Activated CD8-positive, alpha-beta memory T cell treated with anti-CD3 and anti-CD28 coated beads, Interleukin-2, amount 50 U/mL, for 1 hour (primary cell): ENCODE data around the gene WDPCP.
"Not testable (repeated sequence)": the region's sequence is repeated elsewhere in the genome, so short reads cannot be mapped to it uniquely, and the experiment has no call there.

Source experiments
- DNase-seq: peaks from one replicate; pipeline ENCODE4 v3.0.0-alpha.2; 2020; ENCODE audit errors: extremely low read depth

Gene WDPCP

DNA sequence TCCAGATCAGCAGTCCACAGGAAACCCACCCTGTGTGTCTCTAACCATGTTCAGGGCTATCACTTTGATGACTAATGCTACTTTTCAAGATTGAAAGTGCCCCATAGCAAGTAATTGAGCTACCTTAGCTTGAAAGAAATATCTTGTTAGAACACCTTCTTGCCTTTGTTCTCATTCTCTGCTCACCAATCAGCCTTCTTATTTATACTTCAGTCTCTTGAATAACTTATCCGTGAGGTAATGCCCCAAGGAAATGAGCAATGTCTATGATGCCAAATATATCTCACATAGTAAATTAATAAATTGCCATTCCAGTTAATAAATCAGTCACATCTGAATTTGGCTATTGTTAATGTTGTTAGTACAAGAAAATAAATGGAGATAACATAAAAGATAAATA, 141.6 kb downstream of the WDPCP start:
- no peak for DNase-seq

DNA sequence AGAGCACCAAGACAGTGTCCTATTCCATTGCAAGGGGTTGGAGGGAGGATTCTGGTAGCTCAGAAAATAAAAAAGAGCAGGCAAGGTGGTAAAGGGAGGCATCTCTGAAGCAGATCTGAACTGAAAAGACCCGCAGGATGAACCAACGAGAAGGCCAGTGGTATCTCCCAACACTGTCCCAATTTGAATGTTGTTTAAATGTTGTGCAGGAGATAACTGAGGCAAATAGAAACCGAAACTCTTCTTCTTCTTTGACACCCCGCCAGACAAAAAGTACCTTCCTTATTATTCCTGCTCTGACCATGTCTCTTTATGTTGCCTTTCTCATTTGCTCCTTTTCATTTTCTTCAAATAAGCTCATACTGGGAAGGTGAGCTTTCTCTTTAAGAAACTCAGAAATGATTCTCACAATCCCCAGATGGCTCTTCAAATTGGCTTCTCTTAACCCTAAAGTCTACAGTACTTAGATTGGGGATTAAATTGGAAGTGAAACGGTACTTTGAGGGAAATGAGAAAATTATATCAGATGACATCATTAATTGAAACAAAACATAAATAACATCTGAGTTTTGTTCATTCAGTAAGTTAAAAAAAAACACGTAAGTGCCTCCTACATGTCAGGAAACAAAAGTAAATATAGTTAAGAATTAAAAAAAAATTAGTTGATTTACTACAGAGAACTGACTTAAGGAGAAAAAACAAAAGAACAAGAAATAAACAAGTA, 143.6 kb downstream of the WDPCP start:
- no peak for DNase-seq

DNA sequence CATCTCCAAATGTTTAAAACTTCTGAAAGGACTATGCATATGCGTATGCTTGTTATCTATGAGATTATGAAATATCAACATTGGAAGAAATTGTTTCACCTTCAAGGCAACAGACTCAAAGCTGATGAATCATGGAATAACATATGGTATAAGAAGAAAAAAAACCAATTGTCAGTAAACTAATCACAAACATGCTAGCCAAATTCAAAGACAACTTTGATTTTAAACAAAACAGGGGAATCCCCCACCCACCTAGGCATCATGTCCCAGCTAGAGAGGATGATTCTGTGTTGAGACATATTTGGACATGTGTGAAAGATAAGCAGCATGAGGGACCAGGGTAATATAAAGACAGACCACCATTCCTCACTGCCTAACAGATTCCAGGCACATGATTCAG, 147.7 kb downstream of the WDPCP start:
- no peak for DNase-seq

DNA sequence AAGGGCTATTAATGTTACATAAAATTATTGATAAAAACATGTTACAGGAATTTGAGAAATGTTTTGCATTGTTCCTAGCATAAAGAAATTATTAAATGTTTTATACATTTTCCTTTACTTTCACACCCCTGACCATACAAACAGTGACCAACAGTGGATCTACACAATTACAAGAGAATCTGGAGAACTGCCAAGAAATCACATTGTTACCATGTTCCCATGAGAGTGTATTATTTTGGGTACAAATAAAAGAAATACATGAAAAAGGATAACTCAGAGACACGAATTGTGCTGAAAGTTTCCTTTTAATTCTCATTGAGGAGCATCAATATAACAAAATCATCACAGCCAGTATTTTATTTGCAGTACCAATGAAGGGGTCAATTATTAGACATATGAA, 150.1 kb downstream of the WDPCP start:
- DNase-seq: no peak

DNA sequence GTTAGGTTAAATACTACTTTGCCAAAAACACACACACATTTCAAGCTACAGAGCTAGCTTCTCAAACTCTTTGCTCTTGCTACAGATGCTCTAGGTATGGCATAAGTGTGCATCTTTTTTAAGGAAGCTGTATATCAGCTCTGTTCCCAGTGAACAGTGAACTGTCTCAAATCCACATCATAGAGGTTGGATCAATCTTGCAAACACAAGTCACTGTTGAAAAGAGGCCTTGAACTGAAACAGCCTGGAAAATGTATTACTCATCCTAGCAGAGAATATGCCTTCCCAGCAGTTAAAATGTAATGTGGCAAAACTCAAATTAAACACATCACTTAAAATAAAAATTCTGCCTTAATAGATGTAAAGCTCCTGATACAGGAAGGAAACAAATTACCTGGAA, 151.8 kb downstream of the WDPCP start:
- DNase-seq: no peak

DNA sequence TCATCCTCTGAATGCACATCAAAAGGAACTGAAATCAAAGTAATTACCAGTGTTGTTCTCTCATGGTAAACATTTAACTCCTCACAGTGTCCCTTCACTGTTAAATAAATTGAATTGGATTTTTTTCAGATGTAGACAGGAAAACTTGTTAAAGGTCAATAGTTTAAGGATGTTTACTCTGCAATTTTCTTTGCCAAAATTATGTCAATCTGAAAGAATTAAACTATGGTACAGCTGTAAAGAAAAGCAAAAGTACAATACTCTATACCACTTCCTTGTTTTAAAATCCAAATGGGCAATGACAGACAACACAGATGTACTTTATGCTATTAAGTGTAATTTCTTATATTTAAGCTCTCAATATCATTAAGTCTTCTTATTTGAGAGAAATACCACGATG, 153.2 kb downstream of the WDPCP start:
- DNase-seq: no peak

DNA sequence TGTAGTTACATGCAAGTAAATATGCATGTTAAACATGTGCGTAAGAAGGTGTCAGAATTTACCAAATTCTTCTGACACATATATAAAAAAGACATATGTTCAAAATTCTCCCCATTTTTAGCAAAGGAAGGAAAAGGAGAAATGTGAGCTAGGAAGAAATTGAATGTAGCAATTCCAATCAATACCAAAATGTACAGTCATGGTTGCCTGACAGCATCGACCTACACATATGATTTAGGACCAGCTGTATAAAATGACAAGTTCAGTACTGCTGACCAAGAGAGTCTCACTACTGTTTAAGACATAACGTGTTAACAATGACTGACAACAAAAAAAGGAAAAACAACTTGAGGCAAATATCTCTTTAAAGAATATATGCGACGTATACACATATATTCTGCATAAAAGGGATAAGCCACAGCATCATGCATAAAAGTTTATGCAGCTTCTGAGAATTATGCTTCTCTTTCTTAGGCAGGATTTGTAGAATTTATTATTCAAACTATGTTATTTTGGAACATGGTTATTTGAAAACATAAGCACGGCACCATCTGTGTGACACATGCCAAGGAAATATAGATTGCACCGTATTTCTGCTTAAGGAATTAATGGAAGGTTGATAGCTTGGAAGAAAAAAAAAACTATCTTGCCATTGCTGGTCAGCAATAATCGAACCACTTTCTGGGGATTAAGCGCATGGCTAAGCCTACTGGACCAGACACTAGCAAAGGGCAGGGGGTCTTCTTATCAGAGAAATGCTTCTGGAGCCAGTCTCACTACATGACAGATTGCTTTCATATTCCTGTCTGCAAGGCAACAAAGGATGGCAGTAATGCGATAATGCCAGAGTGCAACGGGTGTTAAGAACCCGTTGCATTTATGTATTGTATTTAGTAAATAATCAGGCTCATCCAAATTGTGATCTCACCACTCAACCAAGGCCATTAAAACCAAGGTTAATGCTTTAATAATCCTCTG, 154.0 kb downstream of the WDPCP start:
- DNase-seq: no peak

DNA sequence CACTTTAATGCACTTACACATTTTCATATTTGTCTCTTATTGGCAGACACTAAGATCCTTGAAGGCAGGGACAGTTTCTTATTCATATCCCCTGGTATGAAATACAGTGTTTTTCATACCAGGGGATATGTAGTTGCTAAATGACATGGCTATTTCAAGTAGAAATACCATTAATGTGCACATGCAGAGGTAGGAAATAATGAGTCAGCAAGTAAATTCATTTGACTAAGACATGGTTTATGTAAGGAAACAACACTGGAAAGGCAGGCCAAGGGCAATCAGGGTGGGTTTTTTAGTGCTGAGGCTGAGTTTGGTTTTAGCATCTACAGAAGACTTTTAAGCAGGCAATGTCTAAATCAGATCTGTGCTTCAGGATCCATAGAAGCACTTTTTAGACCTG, 155.9 kb downstream of the WDPCP start:
- no peak for DNase-seq

DNA sequence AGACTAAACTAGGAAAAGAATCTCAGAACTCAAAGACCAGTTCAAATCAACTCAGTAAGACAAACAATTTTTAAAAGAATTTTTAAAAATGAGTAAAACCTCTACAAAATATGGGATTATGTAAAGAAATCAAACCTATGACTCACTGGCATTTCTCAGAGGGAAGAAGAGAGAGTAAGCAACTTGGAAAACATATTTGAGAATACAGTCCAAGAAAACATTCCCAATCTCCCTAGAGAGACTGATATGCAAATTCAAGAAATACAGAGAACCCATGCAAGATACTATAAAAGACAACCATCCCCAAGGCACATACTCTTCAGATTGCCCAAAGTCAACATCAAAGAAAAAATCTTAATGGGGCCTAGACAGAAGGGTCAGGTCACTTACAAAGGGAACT, 162.7 kb downstream of the WDPCP start:
- DNase-seq: no peak

DNA sequence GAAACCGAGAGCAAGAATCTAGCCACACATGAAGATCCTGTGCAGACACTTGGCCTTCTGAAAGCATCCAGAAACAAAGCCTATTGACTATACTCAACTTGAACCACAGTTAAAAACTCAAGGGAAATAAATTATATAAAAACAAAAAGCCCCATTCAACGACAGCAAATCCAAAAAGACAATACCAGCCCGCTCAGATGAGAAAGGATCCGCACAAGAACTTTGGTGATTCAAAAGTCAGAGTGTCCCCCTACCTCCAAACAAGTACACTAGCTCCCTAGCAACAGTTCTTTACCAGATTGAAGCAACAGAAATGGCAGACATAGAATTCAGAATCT, 163.2 kb downstream of the WDPCP start:
- DNase-seq: no peak

DNA sequence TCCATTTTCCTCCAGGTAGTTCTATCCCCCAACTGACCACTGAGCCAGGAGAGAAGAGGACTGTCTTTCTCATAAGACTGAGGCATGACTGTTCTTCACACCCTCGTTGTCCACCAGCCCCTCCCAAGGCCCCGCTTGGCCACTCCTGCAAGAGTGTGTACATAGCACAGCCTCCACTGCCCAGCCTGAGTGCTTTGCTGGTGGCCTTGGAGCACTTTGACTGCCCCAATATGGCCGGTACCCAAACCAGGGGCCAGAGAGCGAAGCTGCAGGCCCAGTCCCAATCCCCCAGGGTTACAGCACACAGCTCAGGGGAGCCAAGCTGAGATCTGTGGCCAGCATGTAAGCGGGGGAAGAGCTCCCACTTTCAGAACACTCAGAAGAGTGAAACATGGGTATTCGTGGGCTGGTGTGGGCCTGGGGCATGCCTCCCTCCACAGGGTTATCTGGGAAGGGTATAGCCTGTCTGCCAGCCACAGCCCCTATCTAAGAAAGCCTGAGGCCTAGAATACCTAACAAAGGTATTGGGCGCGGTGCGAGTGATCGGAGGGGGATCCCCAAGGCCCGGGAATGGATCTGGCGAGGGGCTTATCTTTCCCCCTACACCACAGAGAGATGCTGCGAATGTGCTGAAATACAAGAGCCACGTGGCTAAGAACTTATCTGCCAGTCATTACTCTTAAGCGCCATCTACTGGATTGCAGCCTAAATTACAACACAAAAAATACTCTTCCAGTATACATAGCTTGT, 163.8 kb downstream of the WDPCP start:
- DNase-seq: no peak

DNA sequence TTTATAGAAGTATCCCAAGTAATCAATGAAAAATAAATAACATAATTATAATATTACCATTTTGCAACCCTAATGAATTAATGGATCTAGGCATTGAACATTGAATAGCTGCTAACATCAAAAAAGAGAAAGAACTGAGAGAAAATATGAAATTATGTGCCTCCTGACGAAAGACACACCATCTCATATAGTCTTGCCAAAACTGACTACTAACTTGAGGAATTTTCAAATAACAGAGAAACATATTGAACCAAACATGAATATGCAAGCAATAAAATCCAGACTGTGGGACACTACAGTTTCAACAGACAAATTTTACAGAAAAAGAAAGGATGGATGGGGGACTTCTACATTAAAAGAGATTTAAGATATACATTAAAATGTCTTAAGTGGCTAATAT, 165.7 kb downstream of the WDPCP start:
- DNase-seq: no peak

DNA sequence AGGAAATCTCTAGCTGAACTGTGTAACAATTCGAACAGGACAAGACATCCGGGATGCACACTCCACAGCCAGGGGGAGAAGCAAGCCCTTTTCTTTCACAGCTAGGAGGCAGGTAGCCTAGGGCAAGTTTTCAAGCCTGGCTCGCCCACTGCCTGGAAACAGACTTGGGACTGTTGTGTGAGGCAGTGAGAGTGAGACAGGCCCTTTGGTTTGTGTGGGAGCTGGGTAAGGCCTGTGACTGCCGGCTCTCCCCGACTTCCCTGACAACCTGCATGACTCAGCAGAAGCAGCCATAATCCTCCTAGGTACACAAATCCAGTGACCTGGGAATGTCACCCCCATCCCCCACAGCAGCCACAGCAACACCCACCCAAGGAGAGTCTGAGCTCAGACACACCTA, 179.7 kb downstream of the WDPCP start:
- no peak for DNase-seq

DNA sequence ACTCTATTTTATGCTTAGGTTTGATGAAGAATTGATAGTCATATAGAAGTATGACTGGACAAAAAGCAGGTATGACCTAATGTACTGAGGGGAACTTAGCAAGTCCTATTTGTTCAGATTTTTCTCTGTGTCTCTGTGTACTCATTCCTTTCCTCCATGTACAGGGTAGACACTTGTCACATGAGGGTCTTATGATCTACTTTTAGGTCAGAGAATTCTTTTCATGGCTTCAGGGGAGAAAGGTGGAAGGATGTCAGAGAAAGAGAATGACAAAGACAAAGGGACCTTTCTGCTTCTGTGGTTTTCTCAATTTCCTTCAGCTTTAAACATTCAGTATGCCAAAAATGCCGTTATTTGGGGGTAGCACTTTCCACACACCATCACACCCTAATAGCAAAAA, 181.6 kb downstream of the WDPCP start:
- DNase-seq: no peak

DNA sequence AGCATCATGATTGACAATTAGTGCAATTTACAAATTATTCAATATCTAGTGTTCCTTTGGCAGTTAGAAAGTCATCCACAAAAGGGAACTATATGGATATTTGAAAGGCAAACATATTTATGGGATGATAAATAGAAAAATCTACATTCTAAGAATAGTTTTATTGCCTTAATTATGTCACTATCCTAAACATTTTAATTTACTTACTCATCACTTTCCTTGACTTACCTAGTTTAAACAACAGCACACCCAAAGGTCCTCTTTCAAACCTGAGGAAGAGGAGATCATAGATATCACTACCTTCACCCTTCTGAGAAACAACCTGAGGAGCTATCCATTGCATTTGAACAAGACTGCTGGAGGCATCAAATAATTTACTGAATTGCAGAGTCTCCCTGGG, 184.5 kb downstream of the WDPCP start:
- no peak for DNase-seq

DNA sequence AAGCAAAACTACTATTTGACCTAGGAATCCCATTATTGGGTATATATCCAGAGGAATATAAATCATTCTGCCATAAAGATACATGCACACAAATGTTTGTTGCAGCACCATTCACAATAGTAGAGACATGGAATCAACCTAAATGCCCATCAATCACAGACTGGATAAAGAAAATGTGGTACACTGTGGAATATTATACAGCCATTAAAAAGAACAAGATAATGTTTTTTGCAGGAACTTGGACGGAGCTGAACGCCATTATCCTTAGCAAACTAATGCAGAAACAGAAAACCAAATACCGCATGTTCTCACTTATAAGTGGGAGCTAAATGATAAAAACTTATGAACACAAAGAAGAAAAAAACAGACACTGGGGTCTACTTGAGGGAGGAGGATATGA, 185.4 kb downstream of the WDPCP start:
- DNase-seq: not testable (repeated sequence)

DNA sequence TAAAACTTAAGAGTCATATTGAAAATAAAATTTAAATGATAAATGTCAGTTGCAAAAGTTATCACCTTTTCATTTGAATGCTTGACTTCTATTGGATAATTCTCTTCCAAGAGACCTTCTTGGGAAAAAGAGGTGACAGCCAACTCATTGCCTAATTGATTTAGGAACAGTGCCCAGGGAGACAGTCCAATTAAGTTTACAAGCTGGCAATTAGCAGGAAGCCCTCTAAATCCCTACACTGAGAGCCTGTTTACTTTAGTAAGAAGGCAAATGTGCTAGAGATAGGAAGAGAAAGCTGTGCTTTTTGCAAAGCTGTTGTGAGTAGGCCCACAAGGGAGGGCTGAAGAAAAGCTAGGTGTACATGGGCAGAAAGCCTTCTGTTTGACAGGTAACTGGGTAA, 189.1 kb downstream of the WDPCP start:
- DNase-seq: no peak

DNA sequence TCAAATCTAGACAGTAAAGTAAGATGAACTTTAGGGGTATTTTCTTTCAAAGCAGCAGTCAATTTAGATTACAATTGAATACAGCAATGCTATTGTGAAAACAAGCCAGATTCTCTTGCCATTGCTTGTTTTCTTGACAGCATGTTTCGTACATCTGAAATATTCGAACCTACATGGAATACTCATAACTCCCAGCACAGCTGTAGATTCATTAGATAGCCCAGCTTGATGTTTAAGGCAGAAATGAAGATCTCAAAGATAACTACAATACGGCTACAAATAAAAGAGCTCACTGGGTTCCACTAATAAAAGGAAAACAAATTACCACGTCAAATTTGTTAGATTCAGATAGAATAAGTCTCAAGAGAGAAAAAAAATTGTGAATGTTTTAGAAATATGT, 208.8 kb downstream of the WDPCP start:
- no peak for DNase-seq

DNA sequence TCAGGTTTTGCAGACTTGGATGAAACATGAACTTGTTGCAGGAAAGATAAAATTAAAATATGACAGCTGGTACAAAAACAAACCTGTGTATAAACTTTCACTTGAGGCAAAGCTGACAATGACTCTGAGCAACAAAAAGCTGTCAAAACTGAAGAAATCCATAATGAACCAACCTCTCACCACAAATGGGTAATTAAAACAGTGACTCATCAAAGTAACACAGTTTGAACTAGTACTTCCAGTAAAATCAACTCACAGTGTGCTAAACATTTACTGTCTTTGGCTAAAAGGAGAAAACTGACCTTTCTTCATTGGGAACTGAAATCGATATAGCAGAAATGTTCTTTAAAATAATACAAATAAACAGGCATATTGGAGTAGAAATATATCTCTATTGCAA, 209.7 kb downstream of the WDPCP start:
- DNase-seq: no peak

DNA sequence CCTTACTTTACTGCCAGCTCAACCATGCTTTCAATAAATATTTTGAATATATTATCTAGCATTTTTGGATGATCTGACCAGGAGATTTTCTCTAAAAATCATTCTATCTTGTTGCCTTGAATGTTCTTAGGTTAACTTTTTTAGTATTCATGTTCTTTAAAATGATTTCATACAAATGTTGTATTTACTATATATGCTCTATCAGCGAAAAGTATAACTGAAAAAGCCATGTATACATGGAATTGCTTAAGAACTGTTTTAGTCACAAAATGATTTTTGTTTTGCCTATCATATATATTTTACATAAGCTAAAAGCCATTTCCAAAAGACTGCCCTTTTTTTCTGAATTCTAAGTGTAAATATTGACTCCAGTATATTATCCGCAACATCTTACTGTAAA, 213.9 kb downstream of the WDPCP start:
- DNase-seq: no peak

DNA sequence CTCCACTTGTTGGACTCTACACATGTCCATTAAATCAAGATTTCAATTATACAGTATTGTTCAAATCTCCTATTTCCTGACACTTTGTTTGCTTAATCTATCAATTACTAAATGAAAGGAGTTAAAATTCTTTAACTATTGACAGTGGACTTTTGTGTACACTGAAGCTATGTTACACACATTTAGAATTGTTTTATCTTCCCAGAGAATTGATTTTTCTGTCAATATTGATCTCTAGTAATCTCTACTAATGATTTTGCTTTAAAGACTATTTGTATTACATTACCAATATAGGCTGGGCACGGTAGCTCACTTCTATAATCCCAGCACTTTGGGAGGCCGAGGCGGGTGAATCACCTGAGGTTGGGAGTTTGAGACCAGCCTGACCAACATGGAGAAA, 215.7 kb downstream of the WDPCP start:
- DNase-seq: no peak

DNA sequence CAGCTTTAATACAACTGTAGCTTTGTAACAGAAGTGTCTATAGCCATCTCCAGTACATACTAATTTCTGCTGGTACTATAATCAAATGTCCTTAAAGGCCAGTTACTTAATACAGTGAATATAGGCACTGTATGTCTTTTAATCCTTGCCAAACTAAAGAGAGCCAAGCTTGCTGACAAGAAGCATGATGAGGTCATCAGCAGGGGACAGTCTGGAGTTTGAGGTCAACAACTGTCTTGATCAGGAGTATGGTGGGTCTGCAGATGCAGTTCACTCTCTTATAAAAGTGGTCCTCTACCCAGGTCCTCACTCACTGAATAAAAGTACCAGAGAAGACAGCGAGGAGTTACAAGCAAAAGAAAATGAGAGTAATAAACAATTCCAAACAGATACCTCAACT, 219.1 kb downstream of the WDPCP start:
- no peak for DNase-seq

DNA sequence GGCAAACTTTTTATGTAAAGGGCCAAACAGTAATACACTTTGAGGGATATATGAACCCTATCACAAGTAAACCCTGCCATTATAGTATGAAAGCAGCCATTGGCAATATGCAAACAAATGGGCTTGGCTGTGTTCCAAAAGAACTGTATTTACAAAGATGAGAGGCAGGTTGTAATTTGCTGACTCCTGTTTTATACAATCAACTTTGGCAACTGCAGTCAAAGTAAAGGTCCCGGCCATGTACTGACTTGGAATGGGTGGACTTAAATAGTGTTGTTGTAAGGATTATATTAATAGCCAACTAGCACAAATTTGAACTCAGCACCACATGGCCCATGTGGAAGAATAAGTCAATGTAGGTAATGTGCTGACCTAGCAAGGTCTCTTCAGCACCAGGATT, 223.4 kb downstream of the WDPCP start:
- DNase-seq: no peak
